OCI-LY1 (cell line): ENCODE results near the gene BMP5.

Experiments
- H2AFZ ChIP-seq: fragments of 200-600 bp; sonication (generic), shearing (Covaris generic); 2 replicates; pipeline ENCODE4 v1.6.0; 2014; ENCODE audit warnings: antibody characterized with exemption, mild to moderate bottlenecking, low read length
- H3F3A ChIP-seq: fragments of 200-600 bp; sonication (generic), shearing (Covaris generic); 2 replicates; pipeline ENCODE4 v1.6.0; 2014; ENCODE audit warnings: mild to moderate bottlenecking, antibody characterized with exemption, low read length, moderate library complexity; ENCODE audit not compliant: insufficient read depth
- H3K27ac ChIP-seq: fragments of 200-600 bp; sonication (generic); 2 replicates; pipeline ENCODE4 v1.5.1; 2014; ENCODE audit warnings: low read length, mixed run types, mild to moderate bottlenecking, low read depth; ENCODE audit not compliant: poor library complexity, severe bottlenecking
- H3K27me3 ChIP-seq: fragments of 200-600 bp; sonication (generic); 2 replicates; pipeline ENCODE4 v1.6.0; 2014; ENCODE audit warnings: antibody characterized with exemption, mild to moderate bottlenecking, low read length, moderate library complexity; ENCODE audit not compliant: insufficient read depth
- H3K36me3 ChIP-seq: fragments of 200-600 bp; sonication (generic); 2 replicates; pipeline ENCODE4 v1.6.1; 2014; ENCODE audit warnings: mild to moderate bottlenecking, antibody characterized with exemption, low read length, moderate library complexity, mixed read lengths; ENCODE audit not compliant: insufficient read depth
- H3K4me1 ChIP-seq: fragments of 200-600 bp; sonication (generic); 2 replicates; pipeline ENCODE4 v1.5.1; 2014; ENCODE audit warnings: mild to moderate bottlenecking, low read length, moderate library complexity; ENCODE audit not compliant: insufficient read depth, severe bottlenecking
- H3K4me2 ChIP-seq: fragments of 200-600 bp; sonication (generic), shearing (Covaris generic); 2 replicates; pipeline ENCODE4 v1.6.1; 2014; ENCODE audit warnings: low read length
- H3K4me3 ChIP-seq: fragments of 200-600 bp; sonication (generic); 2 replicates; pipeline ENCODE4 v1.5.1; 2014; ENCODE audit warnings: low read length, low read depth, mild to moderate bottlenecking, mixed read lengths; ENCODE audit not compliant: poor library complexity, severe bottlenecking
- H3K79me2 ChIP-seq: fragments of 200-600 bp; shearing (Covaris generic); 2 replicates; pipeline ENCODE4 v1.6.1; 2016; ENCODE audit warnings: mixed run types, low read length, mixed read lengths; ENCODE audit not compliant: insufficient read depth
- H3K9ac ChIP-seq: fragments of 200-600 bp; sonication (generic), shearing (Covaris generic); 2 replicates; pipeline ENCODE4 v1.6.1; 2014; ENCODE audit warnings: mild to moderate bottlenecking, low read length, mixed read lengths
- H3K9me2 ChIP-seq: fragments of 200-600 bp; sonication (generic), shearing (Covaris generic); 2 replicates; pipeline ENCODE4 v1.6.1; 2014; ENCODE audit warnings: low read depth, mild to moderate bottlenecking, low read length, mixed read lengths
- H3K9me3 ChIP-seq: fragments of 200-600 bp; shearing (Covaris generic); 2 replicates; pipeline ENCODE4 v1.6.1; 2014; ENCODE audit warnings: low read length, mixed read lengths
- H4K20me1 ChIP-seq: fragments of 200-600 bp; sonication (generic), shearing (Covaris generic); 2 replicates; pipeline ENCODE4 v1.6.0; 2016; ENCODE audit warnings: mild to moderate bottlenecking, low read length; ENCODE audit not compliant: insufficient read depth
- CTCF ChIP-seq: fragments of 200-600 bp; sonication (generic), shearing (Covaris generic); IDR thresholded peaks from 2 replicates; pipeline ENCODE4 v1.5.1; 2017; ENCODE audit warnings: mild to moderate bottlenecking, antibody characterized with exemption, low read length, moderate library complexity, mixed read lengths
- EZH2 ChIP-seq: fragments of 200-600 bp; sonication (generic), shearing (Covaris generic); IDR thresholded peaks from 2 replicates; pipeline ENCODE4 v1.8.0; 2017; ENCODE audit warnings: borderline replicate concordance, mixed run types, mild to moderate bottlenecking, antibody characterized with exemption, low read length, moderate library complexity, mixed read lengths

BMP5 gene

GRCh38 chr6:55811074-55811473 lies 64.3 kb downstream of the BMP5 start:
- Histone ChIP-seq H2AFZ (no peak overlapping the region), H3K36me3 (no peaks in the 10 kb centered on the region), H3K79me2 (no peaks in the 10 kb centered on the region), H3K9me2 (no peaks in the 10 kb centered on the region), H3K9me3 (no peaks in the 10 kb centered on the region), H3K9ac (no peak overlapping the region), H3F3A (no peaks in the 10 kb centered on the region), H3K27ac (no peak overlapping the region), H3K4me3 (no peak overlapping the region), H3K27me3 (no peaks in the 10 kb centered on the region), H3K4me1 (no peaks in the 10 kb centered on the region), H3K4me2 (no peak overlapping the region), H4K20me1 (no peaks in the 10 kb centered on the region)
- TF ChIP-seq EZH2 (no peak), CTCF (no peak)

- Histone ChIP-seq H3K36me3 (no peaks in the 10 kb centered on the region), H3K27ac (no peak overlapping the region), H3K9me3 (no peaks in the 10 kb centered on the region), H4K20me1 (no peaks in the 10 kb centered on the region), H3K27me3 (no peaks in the 10 kb centered on the region), H3K9me2 (no peaks in the 10 kb centered on the region), H3K9ac (no peak overlapping the region), H3K4me3 (no peak overlapping the region), H3K4me2 (no peak overlapping the region), H3F3A (no peaks in the 10 kb centered on the region), H2AFZ (no peak overlapping the region), H3K79me2 (no peaks in the 10 kb centered on the region), H3K4me1 (no peaks in the 10 kb centered on the region)
- TF ChIP-seq CTCF (no peak), EZH2 (no peak)
Observed at GRCh38 chr6:55802259-55802658, 73.1 kb downstream of the BMP5 start.

- Histone ChIP-seq H3K9me2 (no peaks in the 10 kb centered on the region), H3K9me3 (no peaks in the 10 kb centered on the region), H3K4me1 (no peaks in the 10 kb centered on the region), H3K27me3 (no peaks in the 10 kb centered on the region), H3F3A (no peaks in the 10 kb centered on the region), H3K4me3 (no peak overlapping the region), H3K27ac (no peak overlapping the region), H2AFZ (no peak overlapping the region), H3K9ac (no peak overlapping the region), H3K4me2 (no peak overlapping the region), H3K79me2 (no peaks in the 10 kb centered on the region), H4K20me1 (no peaks in the 10 kb centered on the region), H3K36me3 (no peaks in the 10 kb centered on the region)
- TF ChIP-seq CTCF (no peak), EZH2 (no peak)
Observed at GRCh38 chr6:55798571-55798970, 76.8 kb downstream of the BMP5 start.
